ENCODE data around the gene PCBP3. TPM values are rescaled to one million over a fixed set of nuclear protein-coding genes. Genes with fewer than 3 reads are reported as not detected.
A peak's percentile ranks its signal among the peaks of the same experiment; 100 is the strongest.

The PCBP3 gene
- polyA plus RNA-seq, 1 donor (not counting 4 experiments of a cell fraction or from before 2014, with no cell fraction given), result 0.25 TPM

DNA sequence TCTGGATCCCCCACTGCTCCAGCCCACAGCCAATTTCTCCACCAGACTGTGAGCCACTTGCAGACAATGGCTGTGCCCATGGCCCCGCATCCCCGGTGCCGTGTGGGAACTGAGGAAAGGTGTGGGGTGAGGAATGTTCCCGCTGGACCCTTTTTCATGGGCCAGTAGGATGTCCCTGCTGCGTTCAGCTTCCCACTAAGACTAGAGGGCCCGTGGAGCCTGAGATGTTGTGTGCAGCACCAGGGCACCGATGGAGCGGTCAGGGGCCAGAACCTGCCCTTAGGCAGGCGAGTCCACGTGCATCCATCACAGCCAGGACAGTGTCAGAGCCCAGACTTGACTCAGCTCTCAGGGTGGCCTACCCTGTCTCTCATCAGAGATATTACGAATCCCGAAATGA, 232.4 kb downstream of the PCBP3 start:
- no peaks in the 10 kb centered on the region for H3K36me3 ChIP-seq (ENCODE audit: control insufficient read depth in 2 of 2, extremely low read depth in 1 of 2, insufficient read depth in 2 of 2, low read length in 2 of 2)
- peak overlapping the region; percentile 49 for H3K9ac ChIP-seq (ENCODE audit: control insufficient read depth, extremely low read depth, insufficient read depth, low read length)
- no peaks in the 10 kb centered on the region for H3K9me3 ChIP-seq (ENCODE audit: control insufficient read depth, low read depth, low read length)
- no peaks in the 10 kb centered on the region for H3K79me2 ChIP-seq (ENCODE audit: control insufficient read depth, insufficient read depth, low read length)
- TF ChIP-seq, protein P1, sequence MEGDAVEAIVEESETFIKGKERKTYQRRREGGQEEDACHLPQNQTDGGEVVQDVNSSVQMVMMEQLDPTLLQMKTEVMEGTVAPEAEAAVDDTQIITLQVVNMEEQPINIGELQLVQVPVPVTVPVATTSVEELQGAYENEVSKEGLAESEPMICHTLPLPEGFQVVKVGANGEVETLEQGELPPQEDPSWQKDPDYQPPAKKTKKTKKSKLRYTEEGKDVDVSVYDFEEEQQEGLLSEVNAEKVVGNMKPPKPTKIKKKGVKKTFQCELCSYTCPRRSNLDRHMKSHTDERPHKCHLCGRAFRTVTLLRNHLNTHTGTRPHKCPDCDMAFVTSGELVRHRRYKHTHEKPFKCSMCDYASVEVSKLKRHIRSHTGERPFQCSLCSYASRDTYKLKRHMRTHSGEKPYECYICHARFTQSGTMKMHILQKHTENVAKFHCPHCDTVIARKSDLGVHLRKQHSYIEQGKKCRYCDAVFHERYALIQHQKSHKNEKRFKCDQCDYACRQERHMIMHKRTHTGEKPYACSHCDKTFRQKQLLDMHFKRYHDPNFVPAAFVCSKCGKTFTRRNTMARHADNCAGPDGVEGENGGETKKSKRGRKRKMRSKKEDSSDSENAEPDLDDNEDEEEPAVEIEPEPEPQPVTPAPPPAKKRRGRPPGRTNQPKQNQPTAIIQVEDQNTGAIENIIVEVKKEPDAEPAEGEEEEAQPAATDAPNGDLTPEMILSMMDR (optimal IDR thresholded peaks at IDR 0.05 in 1 of 3, IDR thresholded peaks at IDR 0.05 in 1 of 3, conservative IDR thresholded peaks at IDR 0.05 in 1 of 3; ENCODE audit: extremely low read depth in 1 of 3, insufficient read depth in 2 of 3, low read length in 3 of 3), result no peak
- no peak for TF ChIP-seq EZH2 (IDR thresholded peaks at IDR 0.05; ENCODE audit: low read length)
- FAIRE-seq (no peak), DNase-seq (ENCODE audit: low read depth, low spot score) (no peak)
- H3K27me3 ChIP-seq (ENCODE audit: control insufficient read depth, extremely low read depth, insufficient read depth, low read length), result peaks cover 5% of the 10 kb centered on the region
- no peaks in the 10 kb centered on the region for H3K9me1 ChIP-seq (ENCODE audit: control insufficient read depth, extremely low read depth, insufficient read depth, low read length)
- dilution Hi-C loops (cut with MboI; ENCODE audit: extremely low pct_ligation_motif_present, low sequenced_read_pairs), result no loop called here
- H3K4me3 ChIP-seq (ENCODE audit: control insufficient read depth in 2 of 3, extremely low read depth in 1 of 3, insufficient read depth in 2 of 3, low read depth in 1 of 3, low read length in 3 of 3), result no peak overlapping the region
- H3K4me1 ChIP-seq (ENCODE audit: control insufficient read depth, extremely low read depth, insufficient read depth, low read length), result peaks cover 37% of the 10 kb centered on the region
- H3K4me2 ChIP-seq (ENCODE audit: control insufficient read depth, extremely low read depth, insufficient read depth, low read depth, low read length), result peak overlapping the region; percentile 59
- peak overlapping the region; percentile 38 for H3K27ac ChIP-seq (ENCODE audit: control insufficient read depth, insufficient read depth, low read length)
- no peaks in the 10 kb centered on the region for H4K20me1 ChIP-seq (ENCODE audit: control insufficient read depth, extremely low read depth, insufficient read depth, low read length)
- no peak overlapping the region for H2AFZ ChIP-seq (ENCODE audit: control insufficient read depth, low read length)

DNA sequence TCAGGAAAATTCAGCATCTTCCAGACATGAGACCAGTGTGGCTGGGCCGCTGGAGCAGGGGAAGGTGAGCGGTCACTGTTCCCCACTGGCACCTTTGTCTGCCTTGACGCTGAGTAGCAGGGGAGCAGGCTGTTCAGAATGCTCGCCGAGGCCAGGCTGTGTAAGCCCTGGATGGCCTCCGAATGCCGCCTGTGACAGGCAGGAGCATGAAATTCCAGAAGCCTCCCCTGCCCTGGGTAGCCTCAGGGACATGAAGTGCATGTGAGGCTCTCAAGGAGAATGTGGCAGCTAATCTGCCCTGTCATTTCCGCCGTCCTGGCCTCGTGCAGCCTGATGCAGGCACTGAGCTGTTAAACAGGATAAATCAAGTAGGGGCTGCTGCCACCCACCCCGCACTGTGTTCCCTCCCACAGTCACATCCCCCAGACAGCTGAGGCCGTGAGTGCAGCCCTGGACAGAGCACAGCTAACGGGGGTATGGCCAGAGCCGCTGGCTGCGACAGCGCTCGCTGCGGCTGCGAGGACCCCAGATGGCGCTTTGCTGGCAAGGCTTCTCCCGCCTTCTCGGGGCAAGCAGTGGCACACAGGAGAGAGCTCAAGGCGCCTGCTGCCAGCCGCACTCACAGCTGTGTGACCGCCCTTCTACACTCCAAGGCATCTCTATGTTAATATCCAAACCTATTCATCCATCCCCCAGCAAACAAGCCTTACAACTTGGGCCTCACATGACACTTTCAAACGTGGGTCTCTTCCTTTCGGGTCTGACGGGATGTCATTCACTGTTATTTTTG, 233.1 kb downstream of the PCBP3 start:
- H3K9me1 ChIP-seq (ENCODE audit: control insufficient read depth, extremely low read depth, insufficient read depth, low read length), result no peaks in the 10 kb centered on the region
- H3K4me3 ChIP-seq (ENCODE audit: control insufficient read depth in 2 of 3, extremely low read depth in 1 of 3, insufficient read depth in 2 of 3, low read depth in 1 of 3, low read length in 3 of 3), result no peak overlapping the region
- no peaks in the 10 kb centered on the region for H3K9me3 ChIP-seq (ENCODE audit: control insufficient read depth, low read depth, low read length)
- no peaks in the 10 kb centered on the region for H4K20me1 ChIP-seq (ENCODE audit: control insufficient read depth, extremely low read depth, insufficient read depth, low read length)
- dilution Hi-C loops (cut with MboI; ENCODE audit: extremely low pct_ligation_motif_present, low sequenced_read_pairs), result no loop called here
- H3K79me2 ChIP-seq (ENCODE audit: control insufficient read depth, insufficient read depth, low read length), result no peaks in the 10 kb centered on the region
- peak overlapping the region; percentile 5 for H2AFZ ChIP-seq (ENCODE audit: control insufficient read depth, low read length)
- H3K4me2 ChIP-seq (ENCODE audit: control insufficient read depth, extremely low read depth, insufficient read depth, low read depth, low read length), result no peak overlapping the region
- no peak overlapping the region for H3K9ac ChIP-seq (ENCODE audit: control insufficient read depth, extremely low read depth, insufficient read depth, low read length)
- DNase-seq (ENCODE audit: low read depth, low spot score), result no peak
- peak overlapping the region; percentile 6 for H3K27ac ChIP-seq (ENCODE audit: control insufficient read depth, insufficient read depth, low read length)
- TF ChIP-seq EZH2 (IDR thresholded peaks at IDR 0.05; ENCODE audit: low read length), result no peak
- TF ChIP-seq, protein P1 (optimal IDR thresholded peaks at IDR 0.05 in 1 of 3, IDR thresholded peaks at IDR 0.05 in 1 of 3, conservative IDR thresholded peaks at IDR 0.05 in 1 of 3; ENCODE audit: extremely low read depth in 1 of 3, insufficient read depth in 2 of 3, low read length in 3 of 3), result no peak
- peaks cover 5% of the 10 kb centered on the region for H3K27me3 ChIP-seq (ENCODE audit: control insufficient read depth, extremely low read depth, insufficient read depth, low read length)
- no peaks in the 10 kb centered on the region for H3K36me3 ChIP-seq (ENCODE audit: control insufficient read depth in 2 of 2, extremely low read depth in 1 of 2, insufficient read depth in 2 of 2, low read length in 2 of 2)
- peak; percentile 5 for FAIRE-seq
- peaks cover 42% of the 10 kb centered on the region for H3K4me1 ChIP-seq (ENCODE audit: control insufficient read depth, extremely low read depth, insufficient read depth, low read length)
